Panc1 (cell line): ENCODE data around the gene LRRC36. TPM values are rescaled to one million over a fixed set of nuclear protein-coding genes. Genes with fewer than 3 reads are reported as not detected.

Experiments used
- ATAC-seq: fragments of 200-7000 bp; cut with Tn5 transposase; 2 replicates; pipeline ENCODE4 v1.9.1; 2020; ENCODE audit warnings: mild to moderate bottlenecking, moderate library complexity
- BruUV-seq: library from RNA; stranded (reverse); fragments of 400-500 nt; replicated peaks from 2 replicates; lab custom pipeline; 2021; lab: Mats Ljungman, UMichigan
- CTCF ChIA-PET: fragments of 300-600 bp; sonication (Branson Sonifier 250); formaldehyde crosslinking; loops from one replicate; lab custom pipeline; 2022; ENCODE audit warnings: antibody characterized with exemption; lab: Charles Lee
- POLR2A ChIA-PET: fragments of 300-600 bp; sonication (Branson Sonifier 250); formaldehyde crosslinking; loops from one replicate; lab custom pipeline; 2022; ENCODE audit warnings: antibody characterized with exemption; lab: Charles Lee
- DNase-seq: peaks from one replicate; pipeline ENCODE4 v3.0.0-alpha.2; 2010; ENCODE audit warnings: low read depth, low spot score
- H3K27ac ChIP-seq: 2 replicates; pipeline ENCODE4 v1.5.1; 2011; ENCODE audit warnings: mild to moderate bottlenecking, low read length, inconsistent platforms
- H3K27me3 ChIP-seq: fragments of 200-500 bp; sonication (Bioruptor generic); 2 replicates; pipeline ENCODE4 v1.6.0; 2014; ENCODE audit warnings: low read length, inconsistent platforms; ENCODE audit not compliant: control insufficient read depth, insufficient read depth
- H3K36me3 ChIP-seq: fragments of 200-500 bp; sonication (Bioruptor generic); 2 replicates; pipeline ENCODE4 v1.5.1; 2014; ENCODE audit warnings: inconsistent platforms, mild to moderate bottlenecking, low read length, moderate library complexity; ENCODE audit not compliant: control insufficient read depth, insufficient read depth
- H3K4me1 ChIP-seq: 2 replicates; pipeline ENCODE4 v1.5.1; 2011; ENCODE audit warnings: inconsistent platforms, mild to moderate bottlenecking, low read length, moderate library complexity; ENCODE audit not compliant: control insufficient read depth, insufficient read depth
- H3K4me3 ChIP-seq, 2 experiments: 2 replicates each; pipeline ENCODE4 v1.5.1; 2011 to 2012; ENCODE audit warnings: low read depth in 2 of 2, low read length in 2 of 2, mild to moderate bottlenecking in 2 of 2, inconsistent platforms in 1 of 2, moderate library complexity in 1 of 2
- H3K9me3 ChIP-seq: fragments of 200-500 bp; sonication (Bioruptor generic); 2 replicates; pipeline ENCODE4 v1.5.1; 2014; ENCODE audit warnings: low read depth, mild to moderate bottlenecking, inconsistent platforms, low read length, moderate library complexity; ENCODE audit not compliant: control insufficient read depth, insufficient read depth
- CTCF ChIP-seq: fragments of 450-650 bp; IDR thresholded peaks from 2 replicates; pipeline ENCODE4 v1.5.1; 2017; ENCODE audit warnings: mild to moderate bottlenecking
- POLR2AphosphoS5 ChIP-seq: IDR thresholded peaks from 2 replicates; pipeline ENCODE4 v1.6.1; 2012; ENCODE audit warnings: mild to moderate bottlenecking, low read depth, low read length, moderate library complexity
- REST ChIP-seq, 2 experiments: IDR thresholded peaks; 2 replicates each; pipeline ENCODE4 v1.6.1; 2011 to 2012; ENCODE audit warnings: low read depth in 2 of 2, control low read depth in 1 of 2, low read length in 1 of 2, mild to moderate bottlenecking in 1 of 2, moderate library complexity in 1 of 2; ENCODE audit not compliant: insufficient read depth in 1 of 2
- SIN3A ChIP-seq: IDR thresholded peaks from 2 replicates; pipeline ENCODE4 v1.6.1; 2012; ENCODE audit warnings: low read depth, mild to moderate bottlenecking, low read length, moderate library complexity, borderline replicate concordance; ENCODE audit not compliant: insufficient read depth
- TCF7L2 ChIP-seq: IDR thresholded peaks from 2 replicates; pipeline ENCODE4 v1.6.1; 2011; ENCODE audit warnings: mild to moderate bottlenecking, low read depth, low read length, inconsistent platforms
- in situ Hi-C: cut with HindIII; loops from 2 replicates; pipeline ENCODE4 v1.10.0; 2016; ENCODE audit warnings: low sequenced_read_pairs, low pct_unique_long_range_greater_than_20kb
- intact Hi-C: fragments of 100-400 bp; cut with micrococcal nuclease; formaldehyde crosslinking; loops from one replicate; pipeline ENCODE4 v1.10.0; 2022; ENCODE audit not compliant: unreplicated experiment
- total RNA-seq: library from RNA; stranded (reverse); gene quantifications from one replicate; pipeline ENCODE4 v1.2.1, GENCODE V29; 2021; ENCODE audit not compliant: unreplicated experiment

LRRC36 gene
- total RNA-seq, 1 experiment from 2014 or later = 0.54 TPM

- no peak for ATAC-seq
- DNase-seq = no peak
- Histone ChIP-seq H3K9me3 (no peaks in the 10 kb centered on the region), H3K4me1 (no peaks in the 10 kb centered on the region; the same call in 1 of the 2 replicates), H3K27ac (no peak overlapping the region), H3K27me3 (no peaks in the 10 kb centered on the region), H3K36me3 (no peaks in the 10 kb centered on the region), H3K4me3 (no peak overlapping the region)
- ChIA-PET CTCF (no interaction called here), POLR2A (no interaction called here)
- TF ChIP-seq SIN3A (no peak), POLR2AphosphoS5 (no peak), TCF7L2 (no peak), CTCF (no peak), REST (IDR thresholded peaks at IDR 0.05; ENCODE audit: insufficient read depth in 1 of 2, low read depth in 2 of 2, low read length in 1 of 2) (no peak)
- in situ Hi-C loops = no loop called here
- intact Hi-C loops = no loop called here
- no TSS peak for BruUV-seq
These were observed 68.5 kb downstream of the LRRC36 start for GRCh38 chr16:67395105-67395457.

GRCh38 chr16:67395458-67396158, 69.0 kb downstream of the LRRC36 start:
- no TSS peak for BruUV-seq
- intact Hi-C loops (no loop called here), in situ Hi-C loops (no loop called here)
- CTCF ChIA-PET = interaction anchor here (0.5 kb wide), 1 partner anchor 1677 kb away, joined by 3 read pairs; no protein-coding TSS in a partner anchor
- H3K4me1 ChIP-seq = no peaks in the 10 kb centered on the region; the same call in 1 of the 2 replicates
- TF ChIP-seq POLR2AphosphoS5 = no peak
- no peak for TF ChIP-seq SIN3A
- TF ChIP-seq CTCF = no peak
- no peak for TF ChIP-seq REST (IDR thresholded peaks at IDR 0.05; ENCODE audit: insufficient read depth in 1 of 2, low read depth in 2 of 2, low read length in 1 of 2)
- no peak for TF ChIP-seq TCF7L2
- no peak for DNase-seq
- H3K9me3 ChIP-seq = no peaks in the 10 kb centered on the region
- ATAC-seq = no peak
- H3K36me3 ChIP-seq = no peaks in the 10 kb centered on the region
- H3K27me3 ChIP-seq = no peaks in the 10 kb centered on the region
- POLR2A ChIA-PET = no interaction called here
- H3K4me3 ChIP-seq = no peak overlapping the region
- no peak overlapping the region for H3K27ac ChIP-seq
